Breast epithelium (tissue), 4 donors: ENCODE measurements around the gene TRIM33. TPM values are rescaled to one million over a fixed set of nuclear protein-coding genes. Genes with fewer than 3 reads are reported as not detected.

ENCODE experiments used
- DNase-seq, 2 donors: peaks; one replicate each; pipeline ENCODE4 v3.0.0-alpha.2; 2019; ENCODE audit warnings: low spot score in 2 of 2
- H3K27ac ChIP-seq, 2 donors: fragments of 200-600 bp; sonication (generic) in 1 of 2; one replicate each; pipeline ENCODE4 v1.5.1; 2016 to 2019; ENCODE audit warnings: mild to moderate bottlenecking in 1 of 2
- H3K27me3 ChIP-seq, 2 donors: fragments of 200-600 bp; sonication (generic) in 1 of 2; one replicate each; pipeline versions ENCODE4 v1.5.1 to v1.6.0; 2017 to 2019; ENCODE audit warnings: control low read depth in 1 of 2, mild to moderate bottlenecking in 1 of 2
- H3K36me3 ChIP-seq: fragments of 200-600 bp; one replicate; pipeline ENCODE4 v1.5.1; 2019
- H3K4me1 ChIP-seq, 2 donors: fragments of 200-600 bp; sonication (generic); one replicate each; pipeline ENCODE4 v1.5.1; 2016 to 2019; ENCODE audit warnings: control low read depth in 1 of 2
- H3K4me3 ChIP-seq, 3 donors: fragments of 200-600 bp; sonication (generic); 1 replicate in 2 of 3; 2 replicates in 1 of 3; pipeline ENCODE4 v1.5.1; 2016 to 2019; ENCODE audit warnings: mild to moderate bottlenecking in 3 of 3, moderate library complexity in 2 of 3
- H3K9me3 ChIP-seq, 2 donors: fragments of 200-600 bp; sonication (generic) in 1 of 2; one replicate each; pipeline ENCODE4 v1.5.1; 2016 to 2019; ENCODE audit warnings: control low read depth in 1 of 2
- POLR2A ChIP-seq: fragments of 450-650 bp; IDR thresholded peaks from one replicate; pipeline ENCODE4 v1.6.1; 2016; ENCODE audit warnings: antibody characterized with exemption, mild to moderate bottlenecking, moderate library complexity
- POLR2AphosphoS5 ChIP-seq, 3 donors: sonication (generic); formaldehyde crosslinking; IDR thresholded peaks; one replicate each; pipeline ENCODE4 v1.6.1; 2017; ENCODE audit warnings: antibody characterized with exemption in 3 of 3
- intact Hi-C: fragments of 100-400 bp; cut with DNase I; formaldehyde crosslinking; loops from one replicate; pipeline ENCODE4 v1.15.1; 2023; ENCODE audit warnings: low total_unique reads
- total RNA-seq, 3 donors: library from RNA; depleted of rRNA; stranded (reverse); fragments of >200 nt; gene quantifications; one replicate each; pipeline ENCODE4 v1.1.0, GENCODE V29; 2016
- TF ChIP-seq, protein P1 (sequence below), 3 donors: fragments of 450-650 bp; IDR thresholded peaks; one replicate each; pipeline ENCODE4 v1.5.1; 2016 to 2017; ENCODE audit warnings: antibody characterized with exemption in 3 of 3, mild to moderate bottlenecking in 3 of 3, moderate library complexity in 3 of 3

The TRIM33 gene
- total RNA-seq, 3 donors from 2014 or later: 40.8 to 80.9 (median 56.4) TPM

DNA sequence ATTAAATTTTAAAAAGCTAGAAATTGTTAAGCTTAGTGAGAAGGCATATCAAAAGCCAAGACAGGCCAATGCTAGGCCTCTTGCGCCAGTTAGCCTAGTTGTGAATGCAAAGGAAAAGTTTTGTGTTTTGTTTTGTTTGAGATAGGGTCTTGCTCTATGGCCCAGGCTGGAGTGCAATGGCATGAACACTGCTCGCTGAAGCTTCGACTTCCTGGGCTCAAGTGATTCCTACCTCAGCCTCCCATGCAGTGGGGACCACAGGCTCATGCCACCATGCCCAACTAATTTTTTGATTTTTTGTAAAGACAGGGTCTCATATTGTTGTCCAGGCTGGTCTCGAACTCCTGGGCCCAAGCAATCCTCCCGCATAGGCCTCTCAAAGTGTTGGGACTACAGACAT lies 40.3 kb downstream of the TRIM33 start:
- intact Hi-C loops: no loop called here
- H3K27ac ChIP-seq: no peak overlapping the region
- TF ChIP-seq, protein P1, sequence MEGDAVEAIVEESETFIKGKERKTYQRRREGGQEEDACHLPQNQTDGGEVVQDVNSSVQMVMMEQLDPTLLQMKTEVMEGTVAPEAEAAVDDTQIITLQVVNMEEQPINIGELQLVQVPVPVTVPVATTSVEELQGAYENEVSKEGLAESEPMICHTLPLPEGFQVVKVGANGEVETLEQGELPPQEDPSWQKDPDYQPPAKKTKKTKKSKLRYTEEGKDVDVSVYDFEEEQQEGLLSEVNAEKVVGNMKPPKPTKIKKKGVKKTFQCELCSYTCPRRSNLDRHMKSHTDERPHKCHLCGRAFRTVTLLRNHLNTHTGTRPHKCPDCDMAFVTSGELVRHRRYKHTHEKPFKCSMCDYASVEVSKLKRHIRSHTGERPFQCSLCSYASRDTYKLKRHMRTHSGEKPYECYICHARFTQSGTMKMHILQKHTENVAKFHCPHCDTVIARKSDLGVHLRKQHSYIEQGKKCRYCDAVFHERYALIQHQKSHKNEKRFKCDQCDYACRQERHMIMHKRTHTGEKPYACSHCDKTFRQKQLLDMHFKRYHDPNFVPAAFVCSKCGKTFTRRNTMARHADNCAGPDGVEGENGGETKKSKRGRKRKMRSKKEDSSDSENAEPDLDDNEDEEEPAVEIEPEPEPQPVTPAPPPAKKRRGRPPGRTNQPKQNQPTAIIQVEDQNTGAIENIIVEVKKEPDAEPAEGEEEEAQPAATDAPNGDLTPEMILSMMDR (IDR thresholded peaks at IDR 0.05): no peak
- TF ChIP-seq POLR2A (no peak), POLR2AphosphoS5 (IDR thresholded peaks at IDR 0.05) (no peak)
- H3K36me3 ChIP-seq: no peaks in the 10 kb centered on the region
- no peak overlapping the region for H3K4me3 ChIP-seq
- no peaks in the 10 kb centered on the region for H3K4me1 ChIP-seq
- H3K27me3 ChIP-seq: no peaks in the 10 kb centered on the region
- DNase-seq: no peak
- H3K9me3 ChIP-seq: no peaks in the 10 kb centered on the region

DNA sequence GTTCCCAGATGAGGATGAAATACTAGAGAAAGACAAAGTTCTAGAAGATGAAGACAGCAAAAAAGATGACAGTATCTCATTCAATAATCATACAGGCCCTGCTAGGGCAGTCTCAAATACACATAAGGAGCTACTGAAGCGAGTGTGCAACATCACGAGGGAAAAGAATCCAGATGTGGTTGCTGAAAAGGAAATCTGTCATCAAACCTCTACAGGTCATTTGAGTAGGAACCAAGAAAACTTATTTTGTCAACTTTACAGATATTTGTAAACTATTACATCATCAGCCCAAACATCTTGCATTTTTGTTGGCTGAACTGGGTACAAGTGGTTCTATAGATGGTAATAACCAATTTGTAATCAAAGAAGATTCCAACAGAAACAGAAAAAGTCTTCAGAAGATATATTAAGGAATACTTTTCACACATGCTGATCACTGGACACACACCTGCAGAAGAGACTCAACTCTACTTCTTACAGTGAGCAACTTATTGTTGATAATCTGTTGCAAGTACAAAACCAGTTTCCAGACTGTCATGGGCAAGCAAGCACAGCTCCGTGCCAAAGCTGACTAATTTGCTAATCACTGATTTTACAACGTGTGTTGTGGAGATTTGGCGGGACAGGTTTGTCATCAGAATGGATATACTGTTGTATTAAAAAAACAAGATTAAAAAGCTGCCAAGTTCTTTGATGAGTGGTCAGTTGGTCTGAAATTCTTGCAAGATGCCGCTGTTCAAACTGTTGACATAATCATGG lies 42.1 kb downstream of the TRIM33 start:
- TF ChIP-seq, protein P1 (IDR thresholded peaks at IDR 0.05): no peak
- TF ChIP-seq POLR2AphosphoS5 (IDR thresholded peaks at IDR 0.05): no peak
- intact Hi-C loops: no loop called here
- no peaks in the 10 kb centered on the region for H3K9me3 ChIP-seq

DNA sequence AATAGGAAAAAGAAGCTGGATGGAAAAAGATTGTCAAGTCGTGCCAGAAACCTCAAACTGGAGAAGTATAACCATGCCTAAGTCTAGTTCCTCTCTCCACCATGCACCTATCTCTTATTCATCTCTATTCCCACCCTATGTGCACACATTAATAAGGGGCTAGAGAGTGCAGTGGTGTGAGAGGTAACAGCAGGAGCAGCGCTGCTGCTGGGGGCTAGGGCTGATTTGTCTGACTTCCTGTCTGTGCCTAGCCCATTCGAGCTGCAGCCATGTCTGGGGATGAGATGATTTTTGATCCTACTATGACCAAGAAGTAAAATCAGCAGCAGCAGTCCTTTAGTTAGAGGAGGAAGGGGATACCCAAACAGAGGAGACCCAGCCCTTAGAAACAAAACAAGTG lies 43.0 kb downstream of the TRIM33 start:
- Histone ChIP-seq H3K27me3 (no peaks in the 10 kb centered on the region), H3K4me1 (no peaks in the 10 kb centered on the region), H3K9me3 (no peaks in the 10 kb centered on the region), H3K36me3 (no peaks in the 10 kb centered on the region), H3K27ac (no peak overlapping the region), H3K4me3 (no peak overlapping the region)
- TF ChIP-seq, protein P1 (IDR thresholded peaks at IDR 0.05): no peak
- TF ChIP-seq POLR2AphosphoS5 (IDR thresholded peaks at IDR 0.05): no peak
- DNase-seq: no peak
- intact Hi-C loops: no loop called here

More for the DNA sequence above, 42.1 kb downstream of the TRIM33 start:
- no peaks in the 10 kb centered on the region for H3K36me3 ChIP-seq
- no peaks in the 10 kb centered on the region for H3K4me1 ChIP-seq
- H3K27me3 ChIP-seq: no peaks in the 10 kb centered on the region
- no peak for DNase-seq
- H3K27ac ChIP-seq: no peak overlapping the region
- no peak overlapping the region for H3K4me3 ChIP-seq

DNA sequence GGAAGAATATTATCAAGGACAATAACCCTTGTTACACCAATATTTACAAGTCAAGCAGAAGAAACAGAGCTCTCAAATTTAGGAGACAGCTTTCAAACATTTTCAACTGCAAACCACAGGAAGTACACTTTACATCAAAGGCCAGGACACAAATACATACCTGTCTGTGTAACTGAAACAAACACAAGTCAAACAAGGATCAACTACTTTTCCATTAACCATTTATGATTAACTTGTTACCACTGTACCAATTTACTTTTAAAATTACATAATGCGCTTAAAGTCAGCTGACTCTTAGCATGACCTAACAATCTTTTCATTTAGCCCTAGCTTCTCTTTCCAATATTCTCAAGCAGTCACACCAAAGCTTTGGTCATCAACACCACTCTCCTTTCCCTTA lies 43.5 kb downstream of the TRIM33 start:
- H3K27me3 ChIP-seq: no peaks in the 10 kb centered on the region
- intact Hi-C loops: no loop called here
- no peak overlapping the region for H3K4me3 ChIP-seq
- TF ChIP-seq POLR2AphosphoS5 (IDR thresholded peaks at IDR 0.05): no peak
- TF ChIP-seq, protein P1 (IDR thresholded peaks at IDR 0.05): no peak
- no peak for TF ChIP-seq POLR2A
- no peak overlapping the region for H3K27ac ChIP-seq
- H3K9me3 ChIP-seq: no peaks in the 10 kb centered on the region
- no peaks in the 10 kb centered on the region for H3K4me1 ChIP-seq
- no peaks in the 10 kb centered on the region for H3K36me3 ChIP-seq
- DNase-seq: no peak

DNA sequence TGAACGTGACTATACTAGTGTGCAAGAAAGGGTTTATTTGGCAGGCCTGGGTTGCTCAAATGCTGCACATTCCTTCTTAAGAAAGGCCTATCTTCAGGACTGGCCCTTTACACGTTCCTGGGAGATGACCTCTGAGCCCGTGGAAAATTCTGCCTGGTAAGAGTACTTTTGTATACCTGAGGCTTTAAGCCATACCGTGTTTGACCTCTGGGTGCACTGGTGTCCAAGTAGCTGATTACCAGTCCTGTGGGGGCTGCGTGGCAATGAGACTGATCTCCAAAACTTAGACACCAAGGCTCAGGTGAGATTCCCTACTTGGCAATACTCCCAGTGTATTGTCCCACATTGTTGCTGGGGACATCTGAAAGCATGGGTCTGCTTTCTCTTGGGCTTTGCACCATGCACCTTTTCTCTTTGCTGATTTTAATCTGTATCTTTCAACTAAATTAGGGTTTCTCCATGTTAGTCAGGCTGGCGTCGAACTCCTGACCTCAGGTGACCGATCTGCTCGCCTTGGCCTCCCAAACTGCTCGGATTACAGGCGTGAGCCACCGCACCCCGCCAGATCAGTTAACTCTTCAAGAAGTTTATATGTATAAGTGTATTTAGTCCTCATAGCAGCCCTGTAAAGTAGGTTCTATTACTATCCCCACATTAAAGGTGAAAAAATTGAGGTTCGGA lies 44.5 kb downstream of the TRIM33 start:
- DNase-seq: no peak
- Histone ChIP-seq H3K4me3 (no peak overlapping the region), H3K27me3 (no peaks in the 10 kb centered on the region), H3K36me3 (no peaks in the 10 kb centered on the region), H3K27ac (no peak overlapping the region), H3K9me3 (no peaks in the 10 kb centered on the region), H3K4me1 (no peaks in the 10 kb centered on the region)
- TF ChIP-seq POLR2A (no peak), POLR2AphosphoS5 (IDR thresholded peaks at IDR 0.05) (no peak)
- TF ChIP-seq, protein P1 (IDR thresholded peaks at IDR 0.05): no peak
- intact Hi-C loops: no loop called here
